HepG2 (cell line): ENCODE results near the gene RPA1. TPM values are rescaled to one million over a fixed set of nuclear protein-coding genes. Genes with fewer than 3 reads are reported as not detected.

Experiments
- ATAC-seq: fragments of 200-7000 bp; cut with Tn5 transposase; 3 replicates; pipeline ENCODE4 v1.9.1; 2020; ENCODE audit warnings: mild to moderate bottlenecking, moderate library complexity
- BruUV-seq: library from RNA; stranded (reverse); fragments of 400-500 nt; replicated peaks from 2 replicates; lab custom pipeline; 2021; lab: Mats Ljungman, UMichigan
- CTCF ChIA-PET: fragments of 300-600 bp; formaldehyde crosslinking; extraction: SDS; loops from one replicate; lab custom pipeline; 2021; ENCODE audit warnings: low total read pairs, inconsistent platforms, low intra/inter-chr PET ratio; lab: Yijun Ruan, JAX
- POLR2A ChIA-PET: fragments of 350-600 bp; sonication (Branson Sonifier 250); formaldehyde crosslinking; loops from one replicate; lab custom pipeline; 2020; ENCODE audit warnings: antibody characterized with exemption, inconsistent platforms; lab: Yijun Ruan, JAX
- DNase-seq: peaks from one replicate; pipeline ENCODE4 v3.0.0-alpha.2; 2015; ENCODE audit warnings: low spot score
- FAIRE-seq: peaks from 3 replicates; lab custom pipeline; 2011; peaks lifted over from hg19 to GRCh38; lab: Jason Lieb, UNC
- H2AFZ ChIP-seq: one replicate; pipeline ENCODE4 v1.6.1; 2011; ENCODE audit warnings: low read length, inconsistent platforms
- H3K27ac ChIP-seq: fragments of 300-600 bp; 3 replicates; pipeline ENCODE4 v1.8.0; 2011; ENCODE audit warnings: mixed run types, mild to moderate bottlenecking, mixed read lengths, low read length, inconsistent platforms; ENCODE audit not compliant: insufficient read depth; ENCODE audit errors: extremely low read length
- H3K27me3 ChIP-seq, 2 experiments: fragments of 200-600 bp in 1 of 2; 2 replicates in 1 of 2; 3 replicates in 1 of 2; pipeline versions ENCODE4 v1.6.0 to v1.8.0; 2011; ENCODE audit warnings: low read length in 2 of 2, mild to moderate bottlenecking in 2 of 2, moderate library complexity in 2 of 2, inconsistent platforms in 1 of 2; ENCODE audit not compliant: insufficient read depth in 2 of 2, control insufficient read depth in 1 of 2
- H3K36me3 ChIP-seq, 2 experiments: fragments of 200-600 bp in 1 of 2; replicated peaks in 1 of 2; 2 replicates in 1 of 2; 3 replicates in 1 of 2; pipeline versions ENCODE4 v1.5.1 to v1.8.0; 2011; ENCODE audit warnings: low read length in 2 of 2, inconsistent platforms in 1 of 2; ENCODE audit not compliant: insufficient read depth in 2 of 2, control insufficient read depth in 1 of 2
- H3K4me1 ChIP-seq: 2 replicates; pipeline ENCODE4 v1.5.1; 2012; ENCODE audit warnings: low read length, inconsistent platforms; ENCODE audit not compliant: insufficient read depth
- H3K4me2 ChIP-seq: 2 replicates; pipeline ENCODE4 v1.6.0; 2011; ENCODE audit warnings: low read depth, low read length, inconsistent platforms
- H3K4me3 ChIP-seq, 3 experiments: fragments of 200-600 bp in 1 of 3; sonication (generic), shearing (Covaris generic) in 1 of 3; replicated peaks in 1 of 3; 2 replicates each; pipeline ENCODE4 v1.5.1; 2011 to 2016; ENCODE audit warnings: low read length in 3 of 3, inconsistent platforms in 2 of 3, low read depth in 2 of 3, mild to moderate bottlenecking in 2 of 3, control low read depth in 1 of 3, mixed read lengths in 1 of 3; ENCODE audit not compliant: insufficient read depth in 1 of 3
- H3K79me2 ChIP-seq: one replicate; pipeline ENCODE4 v1.6.1; 2011; ENCODE audit warnings: low read length, inconsistent platforms; ENCODE audit not compliant: insufficient read depth
- H3K9ac ChIP-seq: 2 replicates; pipeline ENCODE4 v1.6.0; 2011; ENCODE audit warnings: mild to moderate bottlenecking, low read depth, low read length, inconsistent platforms; ENCODE audit not compliant: insufficient read depth
- H3K9me3 ChIP-seq: 2 replicates; pipeline ENCODE4 v1.5.1; 2012; ENCODE audit warnings: mild to moderate bottlenecking, low read length
- H4K20me1 ChIP-seq: 2 replicates; pipeline ENCODE4 v1.6.0; 2011; ENCODE audit warnings: inconsistent platforms, mild to moderate bottlenecking, low read length, moderate library complexity; ENCODE audit not compliant: insufficient read depth
- CTCF ChIP-seq: sonication (generic); formaldehyde crosslinking; IDR thresholded peaks from 2 replicates; pipeline ENCODE4 v1.5.0; 2020; ENCODE audit warnings: mild to moderate bottlenecking, missing genetic modification reagents, moderate library complexity
- RAD21 ChIP-seq: fragments of 450-650 bp; formaldehyde crosslinking; IDR thresholded peaks from 2 replicates; pipeline ENCODE4 v1.5.0; 2020; ENCODE audit warnings: mild to moderate bottlenecking
- SMC3 ChIP-seq: IDR thresholded peaks from 2 replicates; pipeline ENCODE4 v1.6.1; 2011; ENCODE audit warnings: low read length, improper control_type of control experiment
- STAG1 ChIP-seq: sonication (generic); formaldehyde crosslinking; IDR thresholded peaks from 2 replicates; pipeline ENCODE4 v1.4.0; 2020; ENCODE audit warnings: missing genetic modification reagents
- WGBS: methylation state at CpG from one replicate; pipeline ENCODE4 v1.1.6; 2017; ENCODE audit warnings: low lambda C conversion rate; 5-methylcytosine and 5-hydroxymethylcytosine counted together
- in situ Hi-C: cut with HindIII; loops from 2 replicates; pipeline ENCODE4 v1.10.0; 2017; ENCODE audit warnings: low pct_unique_long_range_greater_than_20kb; ENCODE audit not compliant: extremely low pct_ligation_motif_present
- intact Hi-C: fragments of 100-400 bp; cut with micrococcal nuclease; formaldehyde crosslinking; loops from one replicate; pipeline ENCODE4 v1.10.0; 2022; ENCODE audit not compliant: unreplicated experiment
- polyA plus RNA-seq, 8 experiments: library from polyadenylated mRNA; depleted of rRNA in 3 of 8; stranded (reverse) in 7 of 8; unstranded in 1 of 8; fragments of >200 nt; fragmentation: Illumina TruSeq in 4 of 8; extraction: Trizol in 4 of 8; gene quantifications; 2 replicates each; pipeline versions ENCODE4 v1.2.1 to v1.2.3, GENCODE V29; 2011 to 2016; ENCODE audit warnings: low read depth in 4 of 8, missing spikeins in 1 of 8, mixed read lengths in 1 of 8; ENCODE audit not compliant: insufficient read depth in 1 of 8
- total RNA-seq, 5 experiments: library from RNA; depleted of rRNA; stranded (reverse); fragments of >200 nt; fragmentation: Illumina TruSeq; extraction: Trizol; gene quantifications; 2 replicates each; pipeline ENCODE4 v1.2.3, GENCODE V29; 2016; ENCODE audit warnings: low read depth in 1 of 5
- TF ChIP-seq, protein P1 (sequence below): sonication (generic); formaldehyde crosslinking; IDR thresholded peaks from 2 replicates; pipeline ENCODE4 v1.8.0; 2022; ENCODE audit warnings: missing genetic modification reagents, low read depth, mild to moderate bottlenecking, borderline replicate concordance

The RPA1 gene
- total and polyA plus RNA-seq, 2 of the 13 experiments (the other 11 are each of a cell fraction or from before 2014, with no cell fraction given), result 13.9 to 37.6 TPM

- Histone ChIP-seq H3K27me3 (no peaks in the 10 kb centered on the region), H2AFZ (no peak overlapping the region), H3K9me3 (no peaks in the 10 kb centered on the region), H3K79me2 (no peaks in the 10 kb centered on the region), H4K20me1 (no peaks in the 10 kb centered on the region), H3K4me3 (no peak overlapping the region), H3K27ac (no peak overlapping the region), H3K4me1 (no peaks in the 10 kb centered on the region), H3K9ac (no peak overlapping the region), H3K4me2 (no peak overlapping the region), H3K36me3 (peaks cover 1 to 23% of the 10 kb centered on the region in 2 experiments; a peak in 4 of 5 replicates)
- in situ Hi-C loops, result no loop called here
- FAIRE-seq (peak; percentile 28), DNase-seq (peak; percentile 35), ATAC-seq (no peak)
- no TSS peak for BruUV-seq
- POLR2A ChIA-PET, result interaction anchor here (1.0 kb wide), 2 partner anchors 138 to 216 kb away, joined by 3 read pairs; partner anchors contain the start of gene RILP
- 57% methylated on average over 16 of the region's 17 CpGs for WGBS
- TF ChIP-seq RAD21 (CRISPR knock-in tag) (peak; percentile 46), SMC3 (peak; percentile 48; the same call in 1 of the 2 replicates), STAG1 (peak; percentile 67), CTCF (CRISPR knock-in tag) (peak; percentile 56)
- TF ChIP-seq, protein P1, sequence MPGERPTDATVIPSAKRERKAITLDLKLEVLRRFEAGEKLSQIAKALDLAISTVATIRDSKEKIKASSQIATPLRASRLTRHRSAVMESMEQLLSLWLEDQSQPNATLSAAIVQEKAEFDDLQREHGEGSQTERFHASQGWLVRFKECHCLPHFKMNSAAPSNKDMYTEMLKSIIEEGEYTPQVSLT, result no peak
- TF ChIP-seq, all 625 proteins: peak for 4
- intact Hi-C loops, result loop anchor here (5.0 to 10.0 kb wide), 2 partner anchors 73 to 151 kb away; partner anchors contain the start of gene TLCD2
- CTCF ChIA-PET, result interaction anchor here (1.2 to 1.5 kb wide), 3 partner anchors 152 to 196 kb away, joined by 3 to 7 read pairs (median 3); no protein-coding TSS in a partner anchor
These were observed 35.6 kb downstream of the RPA1 start for GRCh38 chr17:1865252-1866037.
